ENCODE results near the gene AGBL3.

AGBL3 gene

DNA sequence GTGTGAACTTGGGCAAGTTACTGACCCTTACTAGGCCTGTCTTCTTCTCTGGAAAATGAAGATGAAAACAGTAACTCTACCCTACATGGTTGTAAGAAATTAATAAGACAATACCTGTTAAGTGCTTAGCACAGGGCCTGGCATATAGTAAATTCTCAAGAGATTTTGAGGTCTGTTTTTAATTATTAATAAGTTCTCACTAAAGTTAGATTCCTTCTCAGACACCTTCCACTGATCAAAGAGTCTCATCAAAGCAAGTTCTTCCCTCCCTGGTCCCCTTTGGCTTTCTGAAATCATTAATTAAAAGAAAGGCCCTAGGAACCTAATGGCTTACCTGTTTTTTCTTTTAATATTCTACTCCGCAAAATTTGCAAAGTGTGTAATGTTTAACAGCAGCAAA, 166.1 kb downstream of the AGBL3 start:
- Histone ChIP-seq H3K4me1 (ENCODE audit: insufficient read depth, low read length) (peaks cover 22% of the 10 kb centered on the region), H4K20me1 (ENCODE audit: insufficient read depth, low read length) (no peaks in the 10 kb centered on the region), H3K9me3 (ENCODE audit: insufficient read depth, low read length, severe bottlenecking) (peaks cover 20% of the 10 kb centered on the region), H2AFZ (ENCODE audit: low read depth, low read length) (no peak overlapping the region), H3K27me3 (ENCODE audit: insufficient read depth, low read length, poor library complexity) (no peaks in the 10 kb centered on the region), H3K4me2 (ENCODE audit: insufficient read depth, low read length) (no peak overlapping the region), H3K27ac (ENCODE audit: low read length) (no peak overlapping the region), H3K9ac (ENCODE audit: low read depth, low read length) (no peak overlapping the region), H3K36me3 (ENCODE audit: insufficient read depth, low read length) (no peaks in the 10 kb centered on the region), H3K79me2 (ENCODE audit: insufficient read depth, low read length) (no peaks in the 10 kb centered on the region), H3K4me3 (ENCODE audit: low read depth in 1 of 2, low read length in 2 of 2) (no peak overlapping the region)
- ATAC-seq (ENCODE audit: insufficient read depth, low read depth): no peak
- TF ChIP-seq EZH2 (IDR thresholded peaks at IDR 0.05; ENCODE audit: borderline replicate concordance, low read depth, low read length, severe bottlenecking): no peak
- TF ChIP-seq, protein P1, sequence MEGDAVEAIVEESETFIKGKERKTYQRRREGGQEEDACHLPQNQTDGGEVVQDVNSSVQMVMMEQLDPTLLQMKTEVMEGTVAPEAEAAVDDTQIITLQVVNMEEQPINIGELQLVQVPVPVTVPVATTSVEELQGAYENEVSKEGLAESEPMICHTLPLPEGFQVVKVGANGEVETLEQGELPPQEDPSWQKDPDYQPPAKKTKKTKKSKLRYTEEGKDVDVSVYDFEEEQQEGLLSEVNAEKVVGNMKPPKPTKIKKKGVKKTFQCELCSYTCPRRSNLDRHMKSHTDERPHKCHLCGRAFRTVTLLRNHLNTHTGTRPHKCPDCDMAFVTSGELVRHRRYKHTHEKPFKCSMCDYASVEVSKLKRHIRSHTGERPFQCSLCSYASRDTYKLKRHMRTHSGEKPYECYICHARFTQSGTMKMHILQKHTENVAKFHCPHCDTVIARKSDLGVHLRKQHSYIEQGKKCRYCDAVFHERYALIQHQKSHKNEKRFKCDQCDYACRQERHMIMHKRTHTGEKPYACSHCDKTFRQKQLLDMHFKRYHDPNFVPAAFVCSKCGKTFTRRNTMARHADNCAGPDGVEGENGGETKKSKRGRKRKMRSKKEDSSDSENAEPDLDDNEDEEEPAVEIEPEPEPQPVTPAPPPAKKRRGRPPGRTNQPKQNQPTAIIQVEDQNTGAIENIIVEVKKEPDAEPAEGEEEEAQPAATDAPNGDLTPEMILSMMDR (IDR thresholded peaks at IDR 0.05; ENCODE audit: borderline replicate concordance, extremely low read depth, low read length, poor library complexity, severe bottlenecking): no peak
- no peak for DNase-seq

GRCh38 chr7:135154734-135155133, 168.4 kb downstream of the AGBL3 start:
- no peak overlapping the region for H2AFZ ChIP-seq (ENCODE audit: low read depth, low read length)
- H3K36me3 ChIP-seq (ENCODE audit: insufficient read depth, low read length): peaks cover 11% of the 10 kb centered on the region; the same call in 1 of the 2 replicates
- no peak overlapping the region for H3K27ac ChIP-seq (ENCODE audit: low read length)
- no peak overlapping the region for H3K4me3 ChIP-seq (ENCODE audit: low read depth in 1 of 2, low read length in 2 of 2)
- H4K20me1 ChIP-seq (ENCODE audit: insufficient read depth, low read length): no peaks in the 10 kb centered on the region
- no peak overlapping the region for H3K4me2 ChIP-seq (ENCODE audit: insufficient read depth, low read length)
- H3K27me3 ChIP-seq (ENCODE audit: insufficient read depth, low read length, poor library complexity): no peaks in the 10 kb centered on the region
- TF ChIP-seq, protein P1 (IDR thresholded peaks at IDR 0.05; ENCODE audit: borderline replicate concordance, extremely low read depth, low read length, poor library complexity, severe bottlenecking): no peak
- no peak for TF ChIP-seq EZH2 (IDR thresholded peaks at IDR 0.05; ENCODE audit: borderline replicate concordance, low read depth, low read length, severe bottlenecking)
- H3K9me3 ChIP-seq (ENCODE audit: insufficient read depth, low read length, severe bottlenecking): peaks cover 23% of the 10 kb centered on the region
- no peak overlapping the region for H3K9ac ChIP-seq (ENCODE audit: low read depth, low read length)
- no peaks in the 10 kb centered on the region for H3K79me2 ChIP-seq (ENCODE audit: insufficient read depth, low read length)
- DNase-seq (no peak), ATAC-seq (ENCODE audit: insufficient read depth, low read depth) (no peak)
- H3K4me1 ChIP-seq (ENCODE audit: insufficient read depth, low read length): no peaks in the 10 kb centered on the region

DNA sequence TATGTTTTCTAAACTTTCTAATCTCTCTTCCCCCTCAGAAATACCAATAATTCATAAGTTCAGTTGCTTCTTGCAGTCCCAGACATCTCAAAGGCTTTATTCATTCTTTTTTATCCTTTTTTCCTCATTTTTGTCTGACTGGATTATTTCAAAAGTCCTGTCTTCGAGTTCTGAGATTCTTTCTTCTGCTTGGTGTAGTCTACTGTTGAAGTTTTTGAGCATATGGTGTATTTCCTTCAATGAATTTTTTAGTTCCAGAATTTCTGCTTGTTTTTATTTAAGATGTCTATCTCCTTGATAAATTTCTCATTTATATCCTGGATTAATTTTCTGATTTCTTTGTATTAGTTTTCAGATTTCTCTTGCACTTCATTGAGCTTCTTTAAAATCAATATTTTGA, 170.0 kb downstream of the AGBL3 start:
- Histone ChIP-seq H2AFZ (ENCODE audit: low read depth, low read length) (no peak overlapping the region), H3K4me1 (ENCODE audit: insufficient read depth, low read length) (peaks cover 13% of the 10 kb centered on the region), H3K4me3 (ENCODE audit: low read depth in 1 of 2, low read length in 2 of 2) (no peak overlapping the region), H3K79me2 (ENCODE audit: insufficient read depth, low read length) (no peaks in the 10 kb centered on the region), H3K27ac (ENCODE audit: low read length) (no peak overlapping the region), H3K27me3 (ENCODE audit: insufficient read depth, low read length, poor library complexity) (no peaks in the 10 kb centered on the region), H3K36me3 (ENCODE audit: insufficient read depth, low read length) (peaks cover 11% of the 10 kb centered on the region; the same call in 1 of the 2 replicates), H3K4me2 (ENCODE audit: insufficient read depth, low read length) (no peak overlapping the region), H3K9me3 (ENCODE audit: insufficient read depth, low read length, severe bottlenecking) (peaks cover 23% of the 10 kb centered on the region), H3K9ac (ENCODE audit: low read depth, low read length) (no peak overlapping the region), H4K20me1 (ENCODE audit: insufficient read depth, low read length) (no peaks in the 10 kb centered on the region)
- no peak for TF ChIP-seq EZH2 (IDR thresholded peaks at IDR 0.05; ENCODE audit: borderline replicate concordance, low read depth, low read length, severe bottlenecking)
- ATAC-seq (ENCODE audit: insufficient read depth, low read depth) (no peak), DNase-seq (no peak)

- Histone ChIP-seq H3K27me3 (ENCODE audit: insufficient read depth, low read length, poor library complexity) (no peaks in the 10 kb centered on the region), H3K4me1 (ENCODE audit: insufficient read depth, low read length) (peaks cover 17% of the 10 kb centered on the region), H3K9me3 (ENCODE audit: insufficient read depth, low read length, severe bottlenecking) (peaks cover 23% of the 10 kb centered on the region), H3K4me2 (ENCODE audit: insufficient read depth, low read length) (no peak overlapping the region), H3K9ac (ENCODE audit: low read depth, low read length) (no peak overlapping the region), H3K79me2 (ENCODE audit: insufficient read depth, low read length) (no peaks in the 10 kb centered on the region), H2AFZ (ENCODE audit: low read depth, low read length) (no peak overlapping the region), H3K36me3 (ENCODE audit: insufficient read depth, low read length) (peaks cover 14% of the 10 kb centered on the region; the same call in 1 of the 2 replicates), H3K27ac (ENCODE audit: low read length) (no peak overlapping the region), H3K4me3 (ENCODE audit: low read depth in 1 of 2, low read length in 2 of 2) (no peak overlapping the region), H4K20me1 (ENCODE audit: insufficient read depth, low read length) (no peaks in the 10 kb centered on the region)
- no peak for DNase-seq
- no peak for TF ChIP-seq EZH2 (IDR thresholded peaks at IDR 0.05; ENCODE audit: borderline replicate concordance, low read depth, low read length, severe bottlenecking)
- TF ChIP-seq, protein P1 (IDR thresholded peaks at IDR 0.05; ENCODE audit: borderline replicate concordance, extremely low read depth, low read length, poor library complexity, severe bottlenecking): no peak
- no peak for ATAC-seq (ENCODE audit: insufficient read depth, low read depth)
Measured at GRCh38 chr7:135158141-135158655, 171.9 kb downstream of the AGBL3 start.

Measured in DND-41 (cell line).